ENCODE results near the gene AOAH. TPM values are rescaled to one million over a fixed set of nuclear protein-coding genes. Genes with fewer than 3 reads are reported as not detected.

The AOAH gene, protein sequence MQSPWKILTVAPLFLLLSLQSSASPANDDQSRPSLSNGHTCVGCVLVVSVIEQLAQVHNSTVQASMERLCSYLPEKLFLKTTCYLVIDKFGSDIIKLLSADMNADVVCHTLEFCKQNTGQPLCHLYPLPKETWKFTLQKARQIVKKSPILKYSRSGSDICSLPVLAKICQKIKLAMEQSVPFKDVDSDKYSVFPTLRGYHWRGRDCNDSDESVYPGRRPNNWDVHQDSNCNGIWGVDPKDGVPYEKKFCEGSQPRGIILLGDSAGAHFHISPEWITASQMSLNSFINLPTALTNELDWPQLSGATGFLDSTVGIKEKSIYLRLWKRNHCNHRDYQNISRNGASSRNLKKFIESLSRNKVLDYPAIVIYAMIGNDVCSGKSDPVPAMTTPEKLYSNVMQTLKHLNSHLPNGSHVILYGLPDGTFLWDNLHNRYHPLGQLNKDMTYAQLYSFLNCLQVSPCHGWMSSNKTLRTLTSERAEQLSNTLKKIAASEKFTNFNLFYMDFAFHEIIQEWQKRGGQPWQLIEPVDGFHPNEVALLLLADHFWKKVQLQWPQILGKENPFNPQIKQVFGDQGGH
- not detected in 2 replicates for total RNA-seq (2021)
- Bru-seq, nascent RNA, result percentile 1 among the genes with signal in this experiment
- BruChase-seq, experiment 1, labeled RNA remaining after a 2-hour chase, result not detected
- BruChase-seq, experiment 2, labeled RNA remaining after a 6-hour chase, result not detected
- long read RNA-seq, result 0 reads

DNA sequence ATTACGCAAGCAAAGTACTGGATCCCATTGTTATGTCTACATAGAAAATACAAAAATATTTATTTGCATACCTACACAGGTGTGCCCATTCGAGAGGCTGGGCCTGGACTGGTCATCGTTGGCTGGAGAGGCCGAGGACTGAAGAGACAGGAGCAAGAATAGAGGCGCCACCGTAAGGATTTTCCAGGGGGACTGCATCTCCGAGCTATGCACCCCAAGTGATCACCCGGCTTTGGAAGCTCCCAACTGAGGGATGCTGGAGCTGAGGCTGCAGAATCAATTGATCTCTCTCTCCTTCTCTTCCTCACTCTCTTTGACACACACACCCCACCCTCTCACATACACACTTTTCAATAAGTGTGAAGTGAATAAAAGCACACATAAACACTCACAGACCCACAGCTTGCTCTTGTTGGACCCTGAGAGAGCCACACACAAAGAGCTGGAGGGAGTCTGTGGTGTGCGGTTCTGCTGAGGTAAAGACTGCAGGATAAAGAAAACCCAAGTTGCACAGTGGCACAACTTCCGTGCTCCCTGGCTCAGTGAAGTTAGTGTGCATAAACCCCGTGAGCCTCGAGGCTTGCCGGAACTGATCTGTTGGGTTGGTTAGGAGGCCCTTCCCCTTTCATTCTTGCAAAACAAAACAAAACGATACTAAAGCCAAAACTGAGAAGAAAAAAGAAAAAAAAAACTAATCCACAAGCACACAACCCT is at the start of gene AOAH:
TSS of gene AOAH (minus strand) at position 544 of the 714 bp plus-strand sequence. CDS start at position 198, 346 bp downstream.
- BruUV-seq (replicated peaks), result no TSS peak
- Histone ChIP-seq H3K4me3 (ENCODE audit: low read depth, low read length, poor library complexity, severe bottlenecking) (no peak within 1 kb of the TSS), H3K27me3 (replicated peaks; ENCODE audit: insufficient read depth, low read depth, low read length, poor library complexity) (no peaks in the 10 kb centered on the region), H3K27ac (ENCODE audit: low read depth, low read length, poor library complexity, severe bottlenecking) (no peak within 1 kb of the TSS), H3K4me1 (ENCODE audit: insufficient read depth, low read length, poor library complexity, severe bottlenecking) (no peaks in the 10 kb centered on the region), H3K36me3 (ENCODE audit: insufficient read depth, low read length, poor library complexity, severe bottlenecking) (no peaks in the 10 kb centered on the region), H3K9me3 (ENCODE audit: low read depth, low read length, poor library complexity, severe bottlenecking) (no peaks in the 10 kb centered on the region)
- CTCF ChIA-PET, result no interaction called here
- DNase-seq (ENCODE audit: low spot score), result no peak
- intact Hi-C loops (cut with micrococcal nuclease; ENCODE audit: unreplicated experiment), result no loop called here
- TF ChIP-seq, protein P1, sequence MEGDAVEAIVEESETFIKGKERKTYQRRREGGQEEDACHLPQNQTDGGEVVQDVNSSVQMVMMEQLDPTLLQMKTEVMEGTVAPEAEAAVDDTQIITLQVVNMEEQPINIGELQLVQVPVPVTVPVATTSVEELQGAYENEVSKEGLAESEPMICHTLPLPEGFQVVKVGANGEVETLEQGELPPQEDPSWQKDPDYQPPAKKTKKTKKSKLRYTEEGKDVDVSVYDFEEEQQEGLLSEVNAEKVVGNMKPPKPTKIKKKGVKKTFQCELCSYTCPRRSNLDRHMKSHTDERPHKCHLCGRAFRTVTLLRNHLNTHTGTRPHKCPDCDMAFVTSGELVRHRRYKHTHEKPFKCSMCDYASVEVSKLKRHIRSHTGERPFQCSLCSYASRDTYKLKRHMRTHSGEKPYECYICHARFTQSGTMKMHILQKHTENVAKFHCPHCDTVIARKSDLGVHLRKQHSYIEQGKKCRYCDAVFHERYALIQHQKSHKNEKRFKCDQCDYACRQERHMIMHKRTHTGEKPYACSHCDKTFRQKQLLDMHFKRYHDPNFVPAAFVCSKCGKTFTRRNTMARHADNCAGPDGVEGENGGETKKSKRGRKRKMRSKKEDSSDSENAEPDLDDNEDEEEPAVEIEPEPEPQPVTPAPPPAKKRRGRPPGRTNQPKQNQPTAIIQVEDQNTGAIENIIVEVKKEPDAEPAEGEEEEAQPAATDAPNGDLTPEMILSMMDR (conservative IDR thresholded peaks at IDR 0.05; ENCODE audit: low read depth, low read length), result no peak
- TF ChIP-seq EZH2 (IDR thresholded peaks at IDR 0.05; ENCODE audit: borderline replicate concordance, low read depth, low read length, poor library complexity, severe bottlenecking), result no peak
- POLR2A ChIA-PET (ENCODE audit: low non-redundant PET), result no interaction called here

DNA sequence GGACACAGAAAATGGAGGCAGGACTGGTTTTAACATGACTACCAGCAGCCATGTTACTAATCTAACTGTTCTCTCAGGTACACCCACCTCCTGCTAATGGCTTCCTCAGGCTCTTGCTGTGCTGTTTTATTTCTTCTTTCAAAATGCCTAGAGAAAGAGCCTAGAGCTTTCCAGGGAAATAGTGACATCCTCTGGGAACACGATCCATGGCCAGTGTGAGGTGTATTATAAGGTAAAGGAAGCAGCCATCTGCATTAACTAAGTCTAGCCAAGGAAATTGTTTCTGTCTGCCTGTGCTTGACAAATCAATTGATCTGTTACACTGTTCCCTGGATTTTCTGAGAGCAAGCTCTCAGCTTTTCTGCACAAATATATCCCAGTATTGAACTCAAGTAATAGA is 42.2 kb upstream of the AOAH start:
- Histone ChIP-seq H3K4me1 (ENCODE audit: insufficient read depth, low read length, poor library complexity, severe bottlenecking) (no peaks in the 10 kb centered on the region), H3K27ac (ENCODE audit: low read depth, low read length, poor library complexity, severe bottlenecking) (no peak overlapping the region), H3K4me3 (ENCODE audit: low read depth, low read length, poor library complexity, severe bottlenecking) (no peak overlapping the region), H3K9me3 (ENCODE audit: low read depth, low read length, poor library complexity, severe bottlenecking) (no peaks in the 10 kb centered on the region), H3K27me3 (replicated peaks; ENCODE audit: insufficient read depth, low read depth, low read length, poor library complexity) (no peaks in the 10 kb centered on the region), H3K36me3 (ENCODE audit: insufficient read depth, low read length, poor library complexity, severe bottlenecking) (no peaks in the 10 kb centered on the region)
- POLR2A ChIA-PET (ENCODE audit: low non-redundant PET), result no interaction called here
- TF ChIP-seq, protein P1 (conservative IDR thresholded peaks at IDR 0.05; ENCODE audit: low read depth, low read length), result no peak
- TF ChIP-seq EZH2 (IDR thresholded peaks at IDR 0.05; ENCODE audit: borderline replicate concordance, low read depth, low read length, poor library complexity, severe bottlenecking), result no peak
- intact Hi-C loops (cut with micrococcal nuclease; ENCODE audit: unreplicated experiment), result no loop called here
- BruUV-seq (replicated peaks), result no TSS peak
- CTCF ChIA-PET, result no interaction called here
- DNase-seq (ENCODE audit: low spot score), result no peak

DNA sequence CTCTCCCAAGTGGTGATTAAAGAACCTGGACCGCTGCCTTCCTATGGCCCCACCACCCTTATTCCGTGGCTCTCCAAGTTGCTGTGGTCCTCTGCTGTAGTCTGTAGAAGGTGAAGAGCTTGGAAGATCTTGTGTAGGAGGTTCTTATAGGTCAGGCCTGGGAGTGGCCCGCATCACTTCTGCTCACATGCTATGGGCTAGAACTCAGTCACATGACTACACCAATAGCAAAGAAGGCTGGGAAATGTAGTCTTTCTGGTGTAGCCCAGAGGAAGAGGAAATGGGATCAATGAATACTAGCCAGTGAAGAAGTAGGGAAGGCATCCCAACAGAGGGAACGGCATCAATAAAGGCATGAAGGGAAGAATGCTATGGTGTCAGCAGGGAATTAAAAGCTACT is 41.3 kb upstream of the AOAH start:
- CTCF ChIA-PET, result no interaction called here

More for the DNA sequence above, 41.3 kb upstream of the AOAH start:
- POLR2A ChIA-PET (ENCODE audit: low non-redundant PET), result no interaction called here
- intact Hi-C loops (cut with micrococcal nuclease; ENCODE audit: unreplicated experiment), result no loop called here
- no peaks in the 10 kb centered on the region for H3K4me1 ChIP-seq (ENCODE audit: insufficient read depth, low read length, poor library complexity, severe bottlenecking)
- no TSS peak for BruUV-seq (replicated peaks)
- no peaks in the 10 kb centered on the region for H3K36me3 ChIP-seq (ENCODE audit: insufficient read depth, low read length, poor library complexity, severe bottlenecking)
- no peaks in the 10 kb centered on the region for H3K27me3 ChIP-seq (replicated peaks; ENCODE audit: insufficient read depth, low read depth, low read length, poor library complexity)
- no peak for TF ChIP-seq EZH2 (IDR thresholded peaks at IDR 0.05; ENCODE audit: borderline replicate concordance, low read depth, low read length, poor library complexity, severe bottlenecking)
- H3K27ac ChIP-seq (ENCODE audit: low read depth, low read length, poor library complexity, severe bottlenecking), result no peak overlapping the region
- H3K9me3 ChIP-seq (ENCODE audit: low read depth, low read length, poor library complexity, severe bottlenecking), result no peaks in the 10 kb centered on the region
- peak; percentile 7 for DNase-seq (ENCODE audit: low spot score)
- no peak overlapping the region for H3K4me3 ChIP-seq (ENCODE audit: low read depth, low read length, poor library complexity, severe bottlenecking)
